CD8-positive, alpha-beta memory T cell (primary cell): ENCODE results near the gene SORCS2. TPM values are rescaled to one million over a fixed set of nuclear protein-coding genes. Genes with fewer than 3 reads are reported as not detected.

ENCODE experiments used
- CTCF ChIA-PET: fragments of 350-600 bp; sonication (Branson Sonifier 250); formaldehyde crosslinking; loops from one replicate; lab custom pipeline; 2021; ENCODE audit warnings: antibody characterized with exemption; lab: Charles Lee
- POLR2A ChIA-PET: fragments of 350-600 bp; sonication (Branson Sonifier 250); formaldehyde crosslinking; loops from one replicate; lab custom pipeline; 2021; ENCODE audit warnings: antibody characterized with exemption; lab: Charles Lee
- DNase-seq, 5 donors: peaks; one replicate each; pipeline versions ENCODE4 v3.0.0 to v3.0.0-alpha.2; 2020 to 2022; ENCODE audit warnings: mixed read lengths in 1 of 5
- H3K27ac ChIP-seq: one replicate; pipeline ENCODE4 v1.7.0; 2013; ENCODE audit warnings: low read depth, mild to moderate bottlenecking, low read length, moderate library complexity
- H3K27me3 ChIP-seq: 2 replicates; pipeline ENCODE4 v1.7.0; 2013; ENCODE audit warnings: low read length, mild to moderate bottlenecking; ENCODE audit not compliant: insufficient read depth, poor library complexity, severe bottlenecking
- H3K36me3 ChIP-seq: 2 replicates; pipeline ENCODE4 v1.7.0; 2013; ENCODE audit warnings: mild to moderate bottlenecking, low read length, moderate library complexity; ENCODE audit not compliant: insufficient read depth
- H3K4me1 ChIP-seq: 2 replicates; pipeline ENCODE4 v1.7.0; 2013; ENCODE audit warnings: mild to moderate bottlenecking, low read length, moderate library complexity; ENCODE audit not compliant: insufficient read depth
- H3K4me3 ChIP-seq: 2 replicates; pipeline ENCODE4 v1.7.0; 2013; ENCODE audit warnings: mild to moderate bottlenecking, low read length
- H3K9me3 ChIP-seq: 2 replicates; pipeline ENCODE4 v1.7.0; 2013; ENCODE audit warnings: mild to moderate bottlenecking, low read length
- H3K27ac Mint-ChIP-seq, 8 donors: one replicate each; pipeline ENCODE4 v1.8.0; 2020 to 2021; ENCODE audit warnings: mixed read lengths in 8 of 8, mild to moderate bottlenecking in 6 of 8, inconsistent platforms in 3 of 8, moderate library complexity in 3 of 8
- H3K27me3 Mint-ChIP-seq, 2 donors: one replicate each; pipeline ENCODE4 v1.8.0; 2020 to 2021; ENCODE audit warnings: mixed read lengths in 2 of 2, mild to moderate bottlenecking in 1 of 2, moderate library complexity in 1 of 2
- H3K36me3 Mint-ChIP-seq, 3 donors: one replicate each; pipeline ENCODE4 v1.8.0; 2020 to 2021; ENCODE audit warnings: mixed read lengths in 3 of 3, inconsistent platforms in 1 of 3, mild to moderate bottlenecking in 1 of 3
- H3K4me1 Mint-ChIP-seq, 3 donors: one replicate each; pipeline ENCODE4 v1.8.0; 2020 to 2021; ENCODE audit warnings: mixed read lengths in 3 of 3, inconsistent platforms in 1 of 3, mild to moderate bottlenecking in 1 of 3
- H3K4me3 Mint-ChIP-seq, 7 donors: one replicate each; pipeline ENCODE4 v1.8.0; 2020 to 2021; ENCODE audit warnings: mixed read lengths in 7 of 7, mild to moderate bottlenecking in 6 of 7, moderate library complexity in 4 of 7, inconsistent platforms in 2 of 7
- H3K9me3 Mint-ChIP-seq, 5 donors: one replicate each; pipeline ENCODE4 v1.8.0; 2020 to 2022; ENCODE audit warnings: mixed read lengths in 5 of 5, mild to moderate bottlenecking in 3 of 5, moderate library complexity in 2 of 5, inconsistent platforms in 1 of 5
- polyA plus RNA-seq: library from polyadenylated mRNA; unstranded; fragments of 300-500 nt; fragmentation: Illumina TruSeq; gene quantifications from one replicate; pipeline ENCODE4 v1.2.3, GENCODE V29; 2021
- total RNA-seq, 2 experiments: library from RNA; stranded (reverse); gene quantifications; one replicate each; pipeline ENCODE4 v1.2.3, GENCODE V29; 2021

The SORCS2 gene
- total and polyA plus RNA-seq, 3 experiments from 2014 or later = not detected

- ChIA-PET CTCF (no interaction called here), POLR2A (no interaction called here)
- Histone ChIP-seq H3K36me3 (no peaks in the 10 kb centered on the region), H3K27ac (no peak overlapping the region), H3K27me3 (no peaks in the 10 kb centered on the region), H3K4me3 (no peak overlapping the region), H3K4me1 (no peaks in the 10 kb centered on the region), H3K9me3 (no peaks in the 10 kb centered on the region)
- Mint-ChIP-seq H3K4me3 (no peak overlapping the region), H3K4me1 (no peaks in the 10 kb centered on the region), H3K9me3 (no peaks in the 10 kb centered on the region), H3K27me3 (peaks cover 11 to 12% of the 10 kb centered on the region in 2 donors), H3K27ac (no peak overlapping the region), H3K36me3 (no peaks in the 10 kb centered on the region)
- DNase-seq = no peak
These were observed 108.9 kb downstream of the SORCS2 start for GRCh38 chr4:7301126-7301785.

- no peaks in the 10 kb centered on the region for H3K9me3 Mint-ChIP-seq
- Histone ChIP-seq H3K36me3 (no peaks in the 10 kb centered on the region), H3K27ac (no peak overlapping the region), H3K9me3 (no peaks in the 10 kb centered on the region), H3K4me3 (no peak overlapping the region), H3K4me1 (no peaks in the 10 kb centered on the region), H3K27me3 (no peaks in the 10 kb centered on the region)
- no peaks in the 10 kb centered on the region for H3K36me3 Mint-ChIP-seq
- no peak overlapping the region for H3K4me3 Mint-ChIP-seq
- ChIA-PET POLR2A (no interaction called here), CTCF (no interaction called here)
- no peaks in the 10 kb centered on the region for H3K4me1 Mint-ChIP-seq
- peaks cover 13 to 14% of the 10 kb centered on the region in 2 donors for H3K27me3 Mint-ChIP-seq
- DNase-seq = no peak
- H3K27ac Mint-ChIP-seq = no peak overlapping the region
These were observed 109.7 kb downstream of the SORCS2 start for GRCh38 chr4:7301846-7302630.

GRCh38 chr4:7302781-7303404, 110.6 kb downstream of the SORCS2 start:
- Mint-ChIP-seq H3K27me3 (peaks cover 15 to 22% of the 10 kb centered on the region in 2 donors), H3K36me3 (no peaks in the 10 kb centered on the region), H3K4me3 (no peak overlapping the region), H3K9me3 (no peaks in the 10 kb centered on the region), H3K4me1 (no peaks in the 10 kb centered on the region), H3K27ac (no peak overlapping the region)
- Histone ChIP-seq H3K4me3 (no peak overlapping the region), H3K4me1 (no peaks in the 10 kb centered on the region), H3K36me3 (no peaks in the 10 kb centered on the region), H3K27me3 (no peaks in the 10 kb centered on the region), H3K27ac (no peak overlapping the region), H3K9me3 (no peaks in the 10 kb centered on the region)
- POLR2A ChIA-PET = no interaction called here
- no peak for DNase-seq
- CTCF ChIA-PET = no interaction called here

GRCh38 chr4:7303561-7303960, 111.2 kb downstream of the SORCS2 start:
- no peaks in the 10 kb centered on the region for H3K4me1 Mint-ChIP-seq
- no peak overlapping the region for H3K27ac Mint-ChIP-seq
- H3K27ac ChIP-seq = no peak overlapping the region
- DNase-seq = no peak
- H3K4me3 Mint-ChIP-seq = no peak overlapping the region
- H3K4me1 ChIP-seq = no peaks in the 10 kb centered on the region
- no peaks in the 10 kb centered on the region for H3K9me3 Mint-ChIP-seq
- H3K36me3 Mint-ChIP-seq = no peaks in the 10 kb centered on the region
- no peaks in the 10 kb centered on the region for H3K27me3 ChIP-seq
- POLR2A ChIA-PET = no interaction called here
- H3K27me3 Mint-ChIP-seq = peaks cover 9 to 20% of the 10 kb centered on the region in 2 donors
- CTCF ChIA-PET = no interaction called here
- no peak overlapping the region for H3K4me3 ChIP-seq
- no peaks in the 10 kb centered on the region for H3K9me3 ChIP-seq
- no peaks in the 10 kb centered on the region for H3K36me3 ChIP-seq

GRCh38 chr4:7304436-7304835, 112.1 kb downstream of the SORCS2 start:
- no peaks in the 10 kb centered on the region for H3K9me3 ChIP-seq
- DNase-seq = no peak
- no peaks in the 10 kb centered on the region for H3K4me1 Mint-ChIP-seq
- H3K4me3 Mint-ChIP-seq = no peak overlapping the region
- peaks cover 9 to 22% of the 10 kb centered on the region in 2 donors for H3K27me3 Mint-ChIP-seq
- H3K4me1 ChIP-seq = no peaks in the 10 kb centered on the region
- CTCF ChIA-PET = no interaction called here
- H3K27ac ChIP-seq = no peak overlapping the region
- POLR2A ChIA-PET = no interaction called here
- no peaks in the 10 kb centered on the region for H3K36me3 Mint-ChIP-seq
- H3K27me3 ChIP-seq = no peaks in the 10 kb centered on the region
- H3K4me3 ChIP-seq = no peak overlapping the region
- no peaks in the 10 kb centered on the region for H3K36me3 ChIP-seq
- H3K9me3 Mint-ChIP-seq = no peaks in the 10 kb centered on the region
- no peak overlapping the region for H3K27ac Mint-ChIP-seq

GRCh38 chr4:7306021-7306965, 114.0 kb downstream of the SORCS2 start:
- H3K36me3 ChIP-seq = no peaks in the 10 kb centered on the region
- no peak for DNase-seq
- CTCF ChIA-PET = no interaction called here
- no peaks in the 10 kb centered on the region for H3K36me3 Mint-ChIP-seq
- H3K27me3 Mint-ChIP-seq = peaks cover 9 to 20% of the 10 kb centered on the region in 2 donors
- H3K27ac ChIP-seq = no peak overlapping the region
- no peaks in the 10 kb centered on the region for H3K9me3 ChIP-seq
- H3K27ac Mint-ChIP-seq = no peak overlapping the region
- H3K4me1 ChIP-seq = no peaks in the 10 kb centered on the region
- H3K27me3 ChIP-seq = no peaks in the 10 kb centered on the region
- no peaks in the 10 kb centered on the region for H3K4me1 Mint-ChIP-seq
- H3K9me3 Mint-ChIP-seq = no peaks in the 10 kb centered on the region
- H3K4me3 ChIP-seq = no peak overlapping the region
- no peak overlapping the region for H3K4me3 Mint-ChIP-seq
- POLR2A ChIA-PET = no interaction called here

GRCh38 chr4:7306986-7307385, 114.6 kb downstream of the SORCS2 start:
- ChIA-PET CTCF (no interaction called here), POLR2A (no interaction called here)
- no peak for DNase-seq
- no peaks in the 10 kb centered on the region for H3K36me3 ChIP-seq
- H3K4me3 ChIP-seq = no peak overlapping the region
- H3K27ac ChIP-seq = no peak overlapping the region
- H3K9me3 ChIP-seq = no peaks in the 10 kb centered on the region
- Mint-ChIP-seq H3K27me3 (peaks cover 8 to 20% of the 10 kb centered on the region in 2 donors), H3K4me1 (no peaks in the 10 kb centered on the region), H3K36me3 (no peaks in the 10 kb centered on the region), H3K4me3 (no peak overlapping the region), H3K9me3 (no peaks in the 10 kb centered on the region), H3K27ac (no peak overlapping the region)
- no peaks in the 10 kb centered on the region for H3K4me1 ChIP-seq
- no peaks in the 10 kb centered on the region for H3K27me3 ChIP-seq
